ENCODE results near the gene SPATA3.

Gene SPATA3

GRCh38 chr2:230986520-230987136 lies 9.3 kb upstream of the SPATA3 start:
- Histone ChIP-seq H4K20me1 (ENCODE audit: insufficient read depth, low read length) (no peaks in the 10 kb centered on the region), H3K9me3 (ENCODE audit: insufficient read depth, low read length) (no peaks in the 10 kb centered on the region), H3K4me1 (ENCODE audit: low read length) (peaks cover 38% of the 10 kb centered on the region), H3K27me3 (ENCODE audit: low read depth, low read length) (no peaks in the 10 kb centered on the region), H3K4me2 (ENCODE audit: low read length) (peak overlapping the region; percentile 99), H3K9ac (ENCODE audit: low read length) (peak overlapping the region; percentile 68), H3K36me3 (replicated peaks; ENCODE audit: low read depth, low read length) (no peaks in the 10 kb centered on the region), H3K27ac (ENCODE audit: low read length) (no peak overlapping the region), H3K4me3 (ENCODE audit: low read length) (peak overlapping the region; percentile 87), H2AFZ (ENCODE audit: low read depth, low read length) (peak overlapping the region; percentile 93), H3K79me2 (ENCODE audit: low read length) (no peaks in the 10 kb centered on the region)
- TF ChIP-seq, protein P1, sequence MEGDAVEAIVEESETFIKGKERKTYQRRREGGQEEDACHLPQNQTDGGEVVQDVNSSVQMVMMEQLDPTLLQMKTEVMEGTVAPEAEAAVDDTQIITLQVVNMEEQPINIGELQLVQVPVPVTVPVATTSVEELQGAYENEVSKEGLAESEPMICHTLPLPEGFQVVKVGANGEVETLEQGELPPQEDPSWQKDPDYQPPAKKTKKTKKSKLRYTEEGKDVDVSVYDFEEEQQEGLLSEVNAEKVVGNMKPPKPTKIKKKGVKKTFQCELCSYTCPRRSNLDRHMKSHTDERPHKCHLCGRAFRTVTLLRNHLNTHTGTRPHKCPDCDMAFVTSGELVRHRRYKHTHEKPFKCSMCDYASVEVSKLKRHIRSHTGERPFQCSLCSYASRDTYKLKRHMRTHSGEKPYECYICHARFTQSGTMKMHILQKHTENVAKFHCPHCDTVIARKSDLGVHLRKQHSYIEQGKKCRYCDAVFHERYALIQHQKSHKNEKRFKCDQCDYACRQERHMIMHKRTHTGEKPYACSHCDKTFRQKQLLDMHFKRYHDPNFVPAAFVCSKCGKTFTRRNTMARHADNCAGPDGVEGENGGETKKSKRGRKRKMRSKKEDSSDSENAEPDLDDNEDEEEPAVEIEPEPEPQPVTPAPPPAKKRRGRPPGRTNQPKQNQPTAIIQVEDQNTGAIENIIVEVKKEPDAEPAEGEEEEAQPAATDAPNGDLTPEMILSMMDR (IDR thresholded peaks at IDR 0.05; ENCODE audit: low read depth, low read length) = no peak

DNA sequence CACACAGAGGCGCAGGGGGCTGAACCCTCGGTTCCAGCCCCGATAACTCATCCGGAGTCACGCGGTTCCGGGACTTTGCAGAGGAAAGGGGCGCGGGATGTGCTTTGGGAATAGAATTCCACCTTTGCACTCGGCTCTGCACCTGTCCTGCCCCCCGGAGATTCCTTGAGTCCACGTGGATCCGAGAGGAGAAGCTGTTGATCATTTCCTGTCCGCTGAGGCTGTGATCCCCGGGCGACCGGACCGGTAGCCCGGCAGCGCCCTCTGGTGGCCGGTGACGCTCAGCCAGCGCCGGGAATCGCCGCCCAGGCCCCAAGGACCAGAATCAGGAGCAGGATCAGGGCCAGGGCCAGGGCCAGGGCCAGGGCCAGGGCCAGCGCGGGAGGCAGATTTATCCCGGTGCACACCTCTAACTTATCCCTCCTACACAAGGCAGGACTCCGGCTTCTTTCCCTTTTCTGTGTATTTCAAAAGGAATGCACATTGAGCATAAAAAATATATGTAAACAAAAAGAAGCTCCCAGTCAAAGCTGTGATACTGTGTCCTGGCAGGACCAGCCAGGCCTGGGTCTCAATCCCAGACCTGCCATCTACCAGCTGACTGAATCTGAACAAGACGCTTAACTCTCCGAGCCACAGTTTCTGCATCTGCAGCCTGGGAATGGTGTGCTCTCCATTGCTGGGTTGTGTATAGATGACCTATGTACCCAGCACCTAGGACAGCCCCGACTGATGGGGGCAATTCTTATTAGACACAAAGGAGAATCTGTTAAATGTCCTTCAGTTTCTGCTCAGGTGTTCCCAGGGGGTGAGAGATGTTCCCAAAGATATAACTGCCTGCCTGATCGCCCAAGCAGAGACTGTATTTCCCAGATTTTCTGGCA lies 8.5 kb upstream of the SPATA3 start:
- Histone ChIP-seq H3K27ac (ENCODE audit: low read length) (no peak overlapping the region), H3K36me3 (replicated peaks; ENCODE audit: low read depth, low read length) (no peaks in the 10 kb centered on the region), H3K9me3 (ENCODE audit: insufficient read depth, low read length) (no peaks in the 10 kb centered on the region), H3K27me3 (ENCODE audit: low read depth, low read length) (no peaks in the 10 kb centered on the region), H4K20me1 (ENCODE audit: insufficient read depth, low read length) (no peaks in the 10 kb centered on the region), H3K4me2 (ENCODE audit: low read length) (peak overlapping the region; percentile 99), H3K9ac (ENCODE audit: low read length) (peak overlapping the region; percentile 68), H3K4me3 (ENCODE audit: low read length) (peak overlapping the region; percentile 87), H3K79me2 (ENCODE audit: low read length) (no peaks in the 10 kb centered on the region), H2AFZ (ENCODE audit: low read depth, low read length) (peak overlapping the region; percentile 93), H3K4me1 (ENCODE audit: low read length) (peaks cover 38% of the 10 kb centered on the region)
- TF ChIP-seq, protein P1 (IDR thresholded peaks at IDR 0.05; ENCODE audit: low read depth, low read length) = peak; percentile 79
- no peak for TF ChIP-seq EZH2phosphoT487 (IDR thresholded peaks at IDR 0.05; ENCODE audit: low read depth)

DNA sequence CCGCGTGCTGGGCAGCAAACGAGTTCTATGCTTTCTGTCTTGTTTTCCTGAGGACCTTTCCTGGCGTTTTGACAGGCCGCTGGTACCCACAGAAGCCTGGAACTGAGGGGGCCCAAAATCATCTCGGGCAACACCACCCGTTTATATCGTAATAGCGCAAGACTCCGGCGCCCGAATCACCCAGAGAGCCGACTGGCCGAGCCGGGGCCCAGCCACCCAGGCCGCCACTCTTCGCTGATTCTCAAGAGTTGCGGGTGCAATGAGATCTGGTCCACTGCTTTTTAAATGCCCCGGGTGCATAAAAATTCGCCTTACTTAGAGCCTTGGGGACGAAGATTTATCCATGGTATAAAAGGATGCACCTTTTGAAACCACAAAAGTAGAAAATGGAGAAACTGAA lies 6.2 kb upstream of the SPATA3 start:
- H3K4me3 ChIP-seq (ENCODE audit: low read length) = no peak overlapping the region
- no peak overlapping the region for H3K27ac ChIP-seq (ENCODE audit: low read length)
- peaks cover 22% of the 10 kb centered on the region for H3K4me1 ChIP-seq (ENCODE audit: low read length)
- H3K36me3 ChIP-seq (replicated peaks; ENCODE audit: low read depth, low read length) = no peaks in the 10 kb centered on the region
- H3K27me3 ChIP-seq (ENCODE audit: low read depth, low read length) = no peaks in the 10 kb centered on the region
- no peaks in the 10 kb centered on the region for H3K79me2 ChIP-seq (ENCODE audit: low read length)
- no peaks in the 10 kb centered on the region for H4K20me1 ChIP-seq (ENCODE audit: insufficient read depth, low read length)
- no peaks in the 10 kb centered on the region for H3K9me3 ChIP-seq (ENCODE audit: insufficient read depth, low read length)
- H3K9ac ChIP-seq (ENCODE audit: low read length) = no peak overlapping the region
- no peak overlapping the region for H3K4me2 ChIP-seq (ENCODE audit: low read length)
- no peak overlapping the region for H2AFZ ChIP-seq (ENCODE audit: low read depth, low read length)
- TF ChIP-seq EZH2phosphoT487 (IDR thresholded peaks at IDR 0.05; ENCODE audit: low read depth) = no peak
- TF ChIP-seq, protein P1 (IDR thresholded peaks at IDR 0.05; ENCODE audit: low read depth, low read length) = no peak

- no peaks in the 10 kb centered on the region for H3K79me2 ChIP-seq (ENCODE audit: low read length)
- no peak overlapping the region for H3K4me2 ChIP-seq (ENCODE audit: low read length)
- H3K27ac ChIP-seq (ENCODE audit: low read length) = no peak overlapping the region
- H2AFZ ChIP-seq (ENCODE audit: low read depth, low read length) = no peak overlapping the region
- H3K9ac ChIP-seq (ENCODE audit: low read length) = no peak overlapping the region
- H3K36me3 ChIP-seq (replicated peaks; ENCODE audit: low read depth, low read length) = no peaks in the 10 kb centered on the region
- H3K9me3 ChIP-seq (ENCODE audit: insufficient read depth, low read length) = no peaks in the 10 kb centered on the region
- TF ChIP-seq EZH2phosphoT487 (IDR thresholded peaks at IDR 0.05; ENCODE audit: low read depth) = no peak
- TF ChIP-seq, protein P1 (IDR thresholded peaks at IDR 0.05; ENCODE audit: low read depth, low read length) = no peak
- H3K27me3 ChIP-seq (ENCODE audit: low read depth, low read length) = no peaks in the 10 kb centered on the region
- H3K4me1 ChIP-seq (ENCODE audit: low read length) = peaks cover 16% of the 10 kb centered on the region
- H3K4me3 ChIP-seq (ENCODE audit: low read length) = no peak overlapping the region
- H4K20me1 ChIP-seq (ENCODE audit: insufficient read depth, low read length) = no peaks in the 10 kb centered on the region
Observed at GRCh38 chr2:230990131-230990898, 5.6 kb upstream of the SPATA3 start.
